ENCODE measurements around the gene FAM83E.

DNA sequence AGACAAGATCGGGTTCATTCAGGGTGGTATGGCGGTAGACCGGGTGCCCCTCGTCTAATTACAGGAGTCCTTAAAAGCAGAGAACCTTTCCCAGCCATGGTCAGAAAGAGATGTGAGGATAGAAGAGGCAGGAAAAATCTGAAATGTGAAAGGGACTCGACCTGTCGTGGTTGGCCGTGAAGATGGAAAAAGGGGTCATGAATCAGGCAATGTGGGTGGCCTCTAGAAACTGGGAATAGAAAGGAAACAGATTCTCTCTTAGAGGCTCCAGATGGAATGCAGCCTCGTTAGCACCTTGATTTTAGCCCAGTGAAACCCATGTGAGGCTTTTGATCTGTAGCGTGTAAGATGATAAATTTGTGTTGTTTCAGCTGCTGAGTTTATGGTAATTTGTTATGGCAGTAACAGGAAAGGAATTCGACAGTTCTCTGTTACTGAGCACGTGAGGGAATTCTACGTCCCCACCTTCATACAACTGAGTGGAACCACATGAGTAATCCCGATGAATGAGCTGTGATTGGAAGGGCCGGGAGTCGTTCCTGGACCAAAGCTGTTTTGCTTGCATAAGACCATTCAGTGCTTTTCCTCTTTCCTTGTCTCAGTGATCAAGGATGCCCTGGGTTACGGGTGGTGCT lies 42.1 kb upstream of the FAM83E start:
- TF ChIP-seq, protein P1, sequence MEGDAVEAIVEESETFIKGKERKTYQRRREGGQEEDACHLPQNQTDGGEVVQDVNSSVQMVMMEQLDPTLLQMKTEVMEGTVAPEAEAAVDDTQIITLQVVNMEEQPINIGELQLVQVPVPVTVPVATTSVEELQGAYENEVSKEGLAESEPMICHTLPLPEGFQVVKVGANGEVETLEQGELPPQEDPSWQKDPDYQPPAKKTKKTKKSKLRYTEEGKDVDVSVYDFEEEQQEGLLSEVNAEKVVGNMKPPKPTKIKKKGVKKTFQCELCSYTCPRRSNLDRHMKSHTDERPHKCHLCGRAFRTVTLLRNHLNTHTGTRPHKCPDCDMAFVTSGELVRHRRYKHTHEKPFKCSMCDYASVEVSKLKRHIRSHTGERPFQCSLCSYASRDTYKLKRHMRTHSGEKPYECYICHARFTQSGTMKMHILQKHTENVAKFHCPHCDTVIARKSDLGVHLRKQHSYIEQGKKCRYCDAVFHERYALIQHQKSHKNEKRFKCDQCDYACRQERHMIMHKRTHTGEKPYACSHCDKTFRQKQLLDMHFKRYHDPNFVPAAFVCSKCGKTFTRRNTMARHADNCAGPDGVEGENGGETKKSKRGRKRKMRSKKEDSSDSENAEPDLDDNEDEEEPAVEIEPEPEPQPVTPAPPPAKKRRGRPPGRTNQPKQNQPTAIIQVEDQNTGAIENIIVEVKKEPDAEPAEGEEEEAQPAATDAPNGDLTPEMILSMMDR (IDR thresholded peaks at IDR 0.05) = no peak
- no peak for TF ChIP-seq SP1 (CRISPR knock-in tag; conservative IDR thresholded peaks at IDR 0.05)
- TF ChIP-seq NFYB (CRISPR knock-in tag; conservative IDR thresholded peaks at IDR 0.05; ENCODE audit: low read depth) = no peak
- TF ChIP-seq, protein P2, sequence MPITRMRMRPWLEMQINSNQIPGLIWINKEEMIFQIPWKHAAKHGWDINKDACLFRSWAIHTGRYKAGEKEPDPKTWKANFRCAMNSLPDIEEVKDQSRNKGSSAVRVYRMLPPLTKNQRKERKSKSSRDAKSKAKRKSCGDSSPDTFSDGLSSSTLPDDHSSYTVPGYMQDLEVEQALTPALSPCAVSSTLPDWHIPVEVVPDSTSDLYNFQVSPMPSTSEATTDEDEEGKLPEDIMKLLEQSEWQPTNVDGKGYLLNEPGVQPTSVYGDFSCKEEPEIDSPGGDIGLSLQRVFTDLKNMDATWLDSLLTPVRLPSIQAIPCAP (CRISPR knock-in tag; IDR thresholded peaks at IDR 0.05) = no peak
- no peak for TF ChIP-seq ATF1 (CRISPR knock-in tag; IDR thresholded peaks at IDR 0.05)
- TF ChIP-seq ZBTB21 (CRISPR knock-in tag; IDR thresholded peaks at IDR 0.05; ENCODE audit: borderline replicate concordance) = no peak
- TF ChIP-seq ZNF232 (CRISPR knock-in tag; IDR thresholded peaks at IDR 0.05) = no peak
- no peak for TF ChIP-seq ZNF138 (CRISPR knock-in tag; conservative IDR thresholded peaks at IDR 0.05)
- no peak for TF ChIP-seq FOXP1 (CRISPR knock-in tag; IDR thresholded peaks at IDR 0.05; ENCODE audit: borderline replicate concordance)
- TF ChIP-seq ELF4 (CRISPR knock-in tag; IDR thresholded peaks at IDR 0.05; ENCODE audit: low read depth) = no peak
- TF ChIP-seq CREB1 (CRISPR knock-in tag; IDR thresholded peaks at IDR 0.05) = no peak
- TF ChIP-seq, protein P3, sequence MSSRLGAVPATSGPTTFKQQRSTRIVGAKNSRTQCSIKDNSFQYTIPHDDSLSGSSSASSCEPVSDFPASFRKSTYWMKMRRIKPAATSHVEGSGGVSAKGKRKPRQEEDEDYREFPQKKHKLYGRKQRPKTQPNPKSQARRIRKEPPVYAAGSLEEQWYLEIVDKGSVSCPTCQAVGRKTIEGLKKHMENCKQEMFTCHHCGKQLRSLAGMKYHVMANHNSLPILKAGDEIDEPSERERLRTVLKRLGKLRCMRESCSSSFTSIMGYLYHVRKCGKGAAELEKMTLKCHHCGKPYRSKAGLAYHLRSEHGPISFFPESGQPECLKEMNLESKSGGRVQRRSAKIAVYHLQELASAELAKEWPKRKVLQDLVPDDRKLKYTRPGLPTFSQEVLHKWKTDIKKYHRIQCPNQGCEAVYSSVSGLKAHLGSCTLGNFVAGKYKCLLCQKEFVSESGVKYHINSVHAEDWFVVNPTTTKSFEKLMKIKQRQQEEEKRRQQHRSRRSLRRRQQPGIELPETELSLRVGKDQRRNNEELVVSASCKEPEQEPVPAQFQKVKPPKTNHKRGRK (CRISPR knock-in tag; IDR thresholded peaks at IDR 0.05; ENCODE audit: borderline replicate concordance) = no peak
- TF ChIP-seq ZNF263 (CRISPR knock-in tag; IDR thresholded peaks at IDR 0.05; ENCODE audit: low read depth) = no peak
